Muscle layer of colon (tissue), 2 donors: Measurements from ENCODE around the gene SGSM1.
"Not testable (repeated sequence)": the region's sequence is repeated elsewhere in the genome, so short reads cannot be mapped to it uniquely, and the experiment has no call there.

Source experiments
- H3K27ac ChIP-seq: one replicate; pipeline ENCODE4 v1.7.0; 2013; ENCODE audit warnings: low read depth, mild to moderate bottlenecking, low read length, moderate library complexity
- H3K27me3 ChIP-seq, 2 donors: one replicate each; pipeline ENCODE4 v1.7.0; 2013; ENCODE audit warnings: low read length in 2 of 2, mild to moderate bottlenecking in 2 of 2; ENCODE audit not compliant: insufficient read depth in 2 of 2, control insufficient read depth in 1 of 2
- H3K36me3 ChIP-seq: one replicate; pipeline ENCODE4 v1.7.0; 2013; ENCODE audit warnings: mild to moderate bottlenecking, low read length; ENCODE audit not compliant: insufficient read depth
- H3K4me1 ChIP-seq: one replicate; pipeline ENCODE4 v1.7.0; 2013; ENCODE audit warnings: mild to moderate bottlenecking, low read length; ENCODE audit not compliant: insufficient read depth
- H3K4me3 ChIP-seq, 2 donors: one replicate each; pipeline ENCODE4 v1.7.0; 2013; ENCODE audit warnings: low read length in 2 of 2, low read depth in 1 of 2, mild to moderate bottlenecking in 1 of 2, moderate library complexity in 1 of 2
- H3K9ac ChIP-seq: one replicate; pipeline ENCODE4 v1.7.0; 2013; ENCODE audit warnings: low read length
- H3K9me3 ChIP-seq: one replicate; pipeline ENCODE4 v1.7.0; 2013; ENCODE audit warnings: mild to moderate bottlenecking, low read length
- donor health status: abdominal sarcoma.
- donor health status: Adenocarcinoma of cecum.

The SGSM1 gene

DNA sequence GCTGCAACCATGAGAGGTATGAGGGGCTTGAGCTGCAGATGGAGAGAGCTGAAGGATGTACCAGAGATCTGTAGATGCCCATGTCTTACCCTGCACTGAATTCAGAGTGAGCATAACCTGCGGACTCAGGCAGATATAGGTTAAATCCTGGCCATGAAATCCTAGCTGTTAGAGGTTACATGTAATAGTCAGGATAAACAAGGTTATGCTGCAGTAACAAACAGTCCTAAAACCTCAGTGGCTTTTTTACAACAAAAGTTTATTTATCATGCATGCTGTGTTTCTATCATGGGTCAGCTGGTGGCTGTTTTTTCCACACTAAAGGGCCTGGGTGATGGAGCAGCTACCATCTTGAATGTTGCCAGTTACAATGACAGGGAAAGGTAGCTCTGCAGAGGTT, 70.7 kb downstream of the SGSM1 start:
- H3K4me3 ChIP-seq: no peak overlapping the region
- H3K4me1 ChIP-seq: no peaks in the 10 kb centered on the region
- H3K36me3 ChIP-seq: peaks cover 9% of the 10 kb centered on the region
- H3K9ac ChIP-seq: no peak overlapping the region
- no peaks in the 10 kb centered on the region for H3K27me3 ChIP-seq
- no peaks in the 10 kb centered on the region for H3K9me3 ChIP-seq
- H3K27ac ChIP-seq: no peak overlapping the region

DNA sequence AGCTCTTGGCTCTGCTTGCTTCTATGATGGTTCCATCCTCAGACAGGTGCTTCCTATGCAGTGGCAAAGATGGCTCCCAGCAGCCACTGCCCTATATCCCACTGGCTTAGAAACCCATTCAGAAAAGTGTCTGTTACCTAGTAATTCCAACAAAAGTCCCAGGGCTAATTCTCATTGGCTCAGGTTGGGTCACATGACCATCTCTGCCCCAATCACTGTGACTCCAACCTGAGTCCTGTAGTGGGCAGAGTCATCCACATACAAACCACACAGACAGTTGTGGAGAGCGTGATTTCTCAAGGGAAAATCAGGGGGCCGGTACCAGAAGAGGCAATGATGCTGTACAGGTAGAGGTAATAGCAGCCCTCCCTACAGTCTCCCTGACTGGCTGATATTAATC, 73.0 kb downstream of the SGSM1 start:
- Histone ChIP-seq H3K4me1 (no peaks in the 10 kb centered on the region), H3K27me3 (no peaks in the 10 kb centered on the region), H3K9ac (no peak overlapping the region), H3K27ac (no peak overlapping the region), H3K36me3 (peaks cover 9% of the 10 kb centered on the region), H3K9me3 (no peaks in the 10 kb centered on the region), H3K4me3 (no peak overlapping the region)

DNA sequence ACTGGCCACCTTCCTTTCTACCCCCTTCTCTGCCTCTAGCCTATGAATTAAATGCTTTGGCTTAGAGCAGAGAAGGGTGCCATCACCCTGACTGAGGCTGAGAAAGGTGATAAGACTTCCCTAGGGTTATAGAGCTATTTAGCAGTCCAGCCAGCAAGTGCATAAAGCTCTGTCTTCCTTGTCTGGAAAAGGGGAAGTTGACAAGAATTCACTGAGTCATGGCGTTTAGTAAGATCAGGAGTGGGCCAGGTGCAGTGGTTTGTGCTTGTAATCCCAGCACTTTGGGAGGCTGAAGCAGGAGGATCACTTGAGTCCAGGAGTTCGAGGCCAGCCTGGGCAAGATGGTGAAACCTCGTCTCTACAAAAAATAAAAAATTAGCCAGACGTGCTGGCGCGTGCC, 77.4 kb downstream of the SGSM1 start:
- Histone ChIP-seq H3K9ac (no peak overlapping the region), H3K27me3 (no peaks in the 10 kb centered on the region), H3K9me3 (no peaks in the 10 kb centered on the region), H3K36me3 (peaks cover 9% of the 10 kb centered on the region), H3K4me3 (no peak overlapping the region), H3K27ac (no peak overlapping the region), H3K4me1 (no peaks in the 10 kb centered on the region)

DNA sequence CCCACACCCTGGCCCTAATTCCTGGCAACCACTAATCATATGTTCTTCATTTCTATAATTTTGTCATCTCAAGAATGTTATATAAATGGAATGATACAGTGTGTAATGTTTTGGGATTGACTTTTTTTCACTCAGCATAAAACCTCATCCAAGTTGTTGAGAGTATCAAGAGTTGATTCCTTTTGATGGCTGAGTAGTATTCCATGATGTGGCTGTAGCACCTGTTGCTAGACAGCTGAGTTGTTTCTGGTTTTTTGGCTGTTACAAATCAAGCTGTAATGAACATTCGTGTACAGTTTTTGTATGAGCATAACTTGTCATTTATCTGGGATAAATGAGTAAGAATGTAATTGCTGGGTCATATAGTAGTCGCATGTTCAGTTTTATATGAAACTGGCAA, 81.2 kb downstream of the SGSM1 start:
- H3K27ac ChIP-seq: no peak overlapping the region
- H3K9ac ChIP-seq: no peak overlapping the region
- H3K4me3 ChIP-seq: no peak overlapping the region
- no peaks in the 10 kb centered on the region for H3K9me3 ChIP-seq
- no peaks in the 10 kb centered on the region for H3K36me3 ChIP-seq
- no peaks in the 10 kb centered on the region for H3K27me3 ChIP-seq
- H3K4me1 ChIP-seq: no peaks in the 10 kb centered on the region

DNA sequence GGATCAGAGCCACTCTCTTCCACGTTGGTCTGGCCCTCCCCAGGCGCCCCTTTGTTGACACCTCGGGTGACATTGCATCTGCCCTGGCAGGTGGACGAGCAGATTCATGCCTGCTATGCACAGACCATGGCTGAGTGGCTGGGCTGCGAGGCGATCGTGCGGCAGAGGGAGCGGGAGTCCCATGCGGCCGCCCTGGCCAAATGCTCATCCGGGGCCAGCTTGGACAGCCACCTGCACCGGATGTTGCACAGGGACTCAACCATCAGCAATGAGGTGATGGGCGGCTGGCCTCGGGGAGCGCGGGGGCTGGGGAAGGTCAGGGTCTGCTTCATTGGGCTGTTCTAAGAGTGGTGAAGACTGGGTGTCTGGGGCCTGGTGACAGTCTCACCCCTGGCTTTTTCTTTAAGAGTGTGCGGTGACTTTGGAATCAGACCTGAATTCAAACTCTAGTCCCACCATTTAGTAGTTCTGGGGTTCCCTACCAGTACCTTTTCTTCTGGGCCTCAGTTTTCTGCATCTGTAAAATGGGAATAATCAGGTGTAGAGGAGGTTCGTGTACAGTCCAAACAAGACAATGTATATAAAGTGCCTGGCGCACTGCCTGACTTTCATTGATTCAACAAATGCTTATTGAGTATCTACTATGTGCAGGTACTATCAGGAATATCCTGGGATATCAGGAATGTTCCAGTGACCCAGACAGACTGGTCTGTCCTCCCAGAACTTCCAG, 87.5 kb downstream of the SGSM1 start:
- H3K4me3 ChIP-seq: no peak overlapping the region
- no peaks in the 10 kb centered on the region for H3K9me3 ChIP-seq
- H3K36me3 ChIP-seq: peaks cover 11% of the 10 kb centered on the region
- H3K27ac ChIP-seq: peak overlapping the region; percentile 66
- H3K9ac ChIP-seq: no peak overlapping the region
- H3K4me1 ChIP-seq: peaks cover 18% of the 10 kb centered on the region
- H3K27me3 ChIP-seq: no peaks in the 10 kb centered on the region

DNA sequence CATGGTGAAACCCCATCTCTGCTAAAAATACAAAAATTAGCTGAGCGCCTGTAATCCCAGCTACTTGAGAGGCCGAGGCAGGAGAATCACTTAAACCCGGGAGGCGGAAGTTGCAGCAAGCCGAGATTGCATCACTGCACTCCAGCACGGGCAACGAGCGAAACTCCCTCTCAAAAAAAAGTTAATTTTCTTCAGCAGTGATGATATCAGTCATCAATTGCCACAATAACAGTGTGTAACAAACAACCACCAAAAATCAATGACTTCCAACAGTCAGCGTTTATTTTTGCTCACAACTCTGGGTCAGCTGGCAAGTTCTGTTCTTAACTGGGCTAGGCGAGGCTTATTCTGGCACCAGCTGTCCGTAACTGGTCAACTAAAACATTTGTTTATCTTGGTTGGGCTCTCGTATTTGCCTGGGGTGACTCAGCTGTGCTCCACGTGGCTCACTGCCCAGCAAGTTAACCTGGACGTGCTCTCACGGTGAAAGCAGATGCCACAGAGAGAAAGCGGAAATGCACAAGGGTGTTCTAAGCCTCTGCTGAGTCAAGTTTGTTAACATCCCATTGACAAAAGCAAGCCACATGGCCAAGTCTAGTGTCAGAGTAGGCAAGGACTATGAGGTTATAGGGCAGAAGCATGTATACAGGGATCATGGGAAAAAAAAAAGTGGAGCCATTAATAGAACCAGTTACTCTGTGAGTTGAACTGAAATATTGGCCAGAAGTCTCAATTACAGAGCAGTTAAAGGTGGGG, 88.4 kb downstream of the SGSM1 start:
- H3K9ac ChIP-seq: peak overlapping the region; percentile 14
- peak overlapping the region; percentile 66 for H3K27ac ChIP-seq
- H3K4me3 ChIP-seq: peak overlapping the region in 1 of 2 donors; percentile 15
- H3K27me3 ChIP-seq: no peaks in the 10 kb centered on the region
- H3K36me3 ChIP-seq: peaks cover 11% of the 10 kb centered on the region
- H3K4me1 ChIP-seq: peaks cover 18% of the 10 kb centered on the region
- no peaks in the 10 kb centered on the region for H3K9me3 ChIP-seq

DNA sequence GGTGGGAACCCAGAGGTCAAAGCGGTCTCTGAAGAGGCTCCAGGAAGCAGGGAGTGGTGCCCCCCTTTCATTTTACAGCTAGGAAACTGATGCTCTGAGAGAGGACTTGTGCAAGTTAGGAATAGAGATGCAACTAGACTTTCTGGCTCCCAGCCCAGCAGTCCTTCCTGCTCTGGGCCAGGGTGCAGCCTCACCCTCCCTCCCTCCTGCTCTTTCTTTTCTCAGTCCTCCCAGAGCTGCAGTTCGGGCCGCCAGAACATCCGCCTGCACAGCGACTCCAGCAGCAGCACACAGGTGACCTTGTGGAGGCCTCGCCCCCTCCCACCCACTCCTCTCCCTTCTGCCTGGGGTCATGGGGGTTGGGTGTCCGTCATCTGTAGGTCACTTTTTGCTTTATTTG, 89.0 kb downstream of the SGSM1 start:
- peak overlapping the region; percentile 66 for H3K27ac ChIP-seq
- peak overlapping the region in 1 of 2 donors; percentile 15 for H3K4me3 ChIP-seq
- no peaks in the 10 kb centered on the region for H3K27me3 ChIP-seq
- H3K9me3 ChIP-seq: no peaks in the 10 kb centered on the region
- H3K4me1 ChIP-seq: peaks cover 18% of the 10 kb centered on the region
- no peak overlapping the region for H3K9ac ChIP-seq
- H3K36me3 ChIP-seq: peaks cover 11% of the 10 kb centered on the region

DNA sequence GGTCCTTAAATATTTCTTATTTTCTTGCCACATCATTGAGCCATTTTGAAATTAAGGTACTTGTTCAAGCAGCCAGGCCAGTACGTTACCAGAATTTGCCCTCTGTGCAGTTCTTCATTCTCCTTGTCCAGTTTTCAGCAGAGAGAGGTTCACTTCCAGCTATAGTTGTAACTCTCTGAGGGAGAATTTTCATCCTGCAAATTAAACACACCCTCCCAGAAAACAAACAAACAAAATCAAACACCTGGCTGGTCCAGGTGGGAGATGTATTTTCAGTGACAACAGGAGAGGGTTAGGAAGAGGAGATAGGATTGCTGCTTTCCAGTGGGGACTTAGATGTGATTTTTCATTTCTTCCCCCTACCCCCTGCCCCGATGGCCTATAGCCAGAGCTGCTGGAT, 95.4 kb downstream of the SGSM1 start:
- Histone ChIP-seq H3K4me1 (no peaks in the 10 kb centered on the region), H3K36me3 (peaks cover 20% of the 10 kb centered on the region), H3K27me3 (no peaks in the 10 kb centered on the region), H3K27ac (no peak overlapping the region), H3K4me3 (no peak overlapping the region), H3K9me3 (peaks cover 4% of the 10 kb centered on the region), H3K9ac (no peak overlapping the region)

DNA sequence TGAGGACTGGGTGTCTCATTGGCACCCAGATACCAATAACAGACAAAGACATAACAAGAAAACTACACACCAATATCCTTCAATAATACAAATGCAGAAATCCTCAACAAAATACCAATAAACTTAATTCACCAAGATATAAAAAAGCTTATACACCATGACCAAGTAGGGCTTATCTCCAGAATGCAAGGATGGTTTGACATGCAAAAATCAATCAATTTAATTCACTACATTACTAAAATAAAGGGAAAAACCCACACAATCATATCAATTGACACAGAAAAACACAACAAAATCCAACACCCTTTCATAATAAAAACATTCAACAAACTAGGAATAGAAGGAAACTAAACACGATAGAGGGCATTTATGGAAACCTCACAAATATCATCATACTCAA, 99.9 kb downstream of the SGSM1 start:
- H3K27me3 ChIP-seq: no peaks in the 10 kb centered on the region
- H3K9ac ChIP-seq: no peak overlapping the region
- peaks cover 14% of the 10 kb centered on the region for H3K36me3 ChIP-seq

DNA sequence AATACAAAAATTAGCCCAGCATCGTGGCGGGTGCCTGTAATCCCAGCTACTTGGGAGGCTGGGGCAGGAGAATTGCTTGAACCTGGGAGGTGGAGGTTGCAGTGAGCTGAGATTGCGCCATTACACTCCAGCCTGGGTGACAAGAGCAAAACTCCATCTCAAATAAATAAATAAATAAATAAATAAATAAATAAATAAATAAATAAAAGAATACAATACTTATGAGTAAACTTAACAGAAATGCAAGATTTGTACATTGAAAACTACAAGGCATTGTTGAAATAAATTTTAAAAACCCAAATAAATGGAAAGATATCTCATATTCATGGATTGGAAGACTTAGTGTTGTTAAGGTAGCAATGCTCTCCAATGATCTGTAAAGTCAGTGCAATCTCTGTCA, 101.1 kb downstream of the SGSM1 start:
- H3K9ac ChIP-seq, H3K9me3 ChIP-seq, H3K4me3 ChIP-seq, H3K27me3 ChIP-seq, H3K27ac ChIP-seq, H3K4me1 ChIP-seq: not testable (repeated sequence)
- H3K36me3 ChIP-seq: peaks cover 14% of the 10 kb centered on the region

More for the DNA sequence above, 99.9 kb downstream of the SGSM1 start:
- Histone ChIP-seq H3K27ac (no peak overlapping the region), H3K4me1 (no peaks in the 10 kb centered on the region), H3K4me3 (no peak overlapping the region), H3K9me3 (peaks cover 4% of the 10 kb centered on the region)

DNA sequence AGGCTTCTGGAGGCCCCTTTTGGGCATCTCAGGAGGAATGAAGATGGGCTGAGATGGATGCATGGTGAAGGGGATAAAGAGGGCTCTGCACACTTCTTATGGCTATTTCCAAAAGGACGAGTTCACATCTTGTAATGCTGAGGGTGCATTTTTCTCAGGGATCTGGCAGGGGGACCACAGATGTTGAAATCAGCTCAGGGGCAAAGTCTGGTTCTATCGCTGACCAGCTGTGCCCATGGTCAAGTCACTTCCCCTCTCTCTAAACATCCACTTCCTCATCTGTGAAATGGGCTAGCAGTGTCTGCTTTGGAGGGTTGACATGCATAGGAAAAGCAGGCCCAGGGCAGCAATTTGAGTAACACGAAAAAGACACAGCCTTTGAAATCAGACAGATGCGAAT, 114.0 kb downstream of the SGSM1 start:
- no peak overlapping the region for H3K27ac ChIP-seq
- H3K9ac ChIP-seq: no peak overlapping the region
- H3K9me3 ChIP-seq: no peaks in the 10 kb centered on the region
- H3K27me3 ChIP-seq: no peaks in the 10 kb centered on the region
- no peaks in the 10 kb centered on the region for H3K4me1 ChIP-seq
- H3K36me3 ChIP-seq: no peaks in the 10 kb centered on the region
- no peak overlapping the region for H3K4me3 ChIP-seq
